Colonic mucosa (tissue), 4 donors: ENCODE data around the gene RYR3. TPM values are rescaled to one million over a fixed set of nuclear protein-coding genes. Genes with fewer than 3 reads are reported as not detected.

Experiments
- DNase-seq: peaks from one replicate; pipeline ENCODE4 v3.0.0-alpha.2; 2020
- H3K27ac ChIP-seq: fragments of 200-600 bp; one replicate; pipeline ENCODE4 v1.8.0; 2021
- H3K27me3 ChIP-seq: fragments of 200-600 bp; one replicate; pipeline ENCODE4 v1.8.0; 2021
- H3K36me3 ChIP-seq: fragments of 200-600 bp; one replicate; pipeline ENCODE4 v1.8.0; 2021
- H3K4me1 ChIP-seq: fragments of 200-600 bp; one replicate; pipeline ENCODE4 v1.8.0; 2021; ENCODE audit warnings: mild to moderate bottlenecking
- H3K4me3 ChIP-seq: fragments of 200-600 bp; one replicate; pipeline ENCODE4 v1.8.0; 2021
- H3K9ac ChIP-seq, 2 donors: one replicate each; pipeline ENCODE4 v1.7.0; 2013; ENCODE audit warnings: control low read depth in 2 of 2, low read depth in 2 of 2, low read length in 2 of 2
- H3K9me3 ChIP-seq: fragments of 200-600 bp; one replicate; pipeline ENCODE4 v1.8.0; 2021
- CTCF ChIP-seq: fragments of 200-600 bp; IDR thresholded peaks from one replicate; pipeline ENCODE4 v1.8.0; 2022; ENCODE audit warnings: antibody characterized with exemption, mild to moderate bottlenecking
- intact Hi-C: fragments of 100-400 bp; cut with DNase I; formaldehyde crosslinking; loops from one replicate; pipeline ENCODE4 v1.14.1; 2022
- total RNA-seq, 2 donors: library from RNA; stranded (reverse); fragmentation: NEBNext Ultra II Directional in 1 of 2; extraction: Animal tissue kit (Norgen Biotek cat#: 25700) in 1 of 2; gene quantifications; one replicate each; pipeline ENCODE4 v1.2.1, GENCODE V29; 2021
- donor health status: healthy.
- donor health status: DM: no; HTN: no; CAD: no.
- donor health status: DM: no; HTN: no; CAD: no.

Gene RYR3
- total RNA-seq, 2 donors from 2014 or later: 0.17 to 1.1 TPM

DNA sequence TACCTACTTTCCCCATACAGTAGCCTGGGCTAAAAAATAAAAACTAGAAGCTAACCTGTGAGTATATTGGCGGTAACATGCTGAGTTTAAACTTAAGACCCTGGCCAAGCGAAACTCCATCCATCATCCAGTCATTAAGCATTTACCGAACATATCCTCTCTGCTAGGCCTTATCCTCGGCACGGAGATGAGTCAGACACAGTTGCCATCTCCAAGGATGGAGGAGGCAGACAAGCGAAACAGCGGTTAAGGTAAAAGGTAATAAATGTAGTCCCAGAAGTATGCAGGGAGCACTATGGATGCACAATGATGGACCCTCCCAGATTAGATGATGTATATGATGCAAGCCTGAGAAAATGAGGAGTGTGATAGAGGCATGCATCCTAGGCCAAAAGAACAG, 143.6 kb downstream of the RYR3 start:
- Histone ChIP-seq H3K4me3 (no peak overlapping the region), H3K27me3 (no peaks in the 10 kb centered on the region), H3K9me3 (no peaks in the 10 kb centered on the region), H3K9ac (no peak overlapping the region), H3K4me1 (no peaks in the 10 kb centered on the region), H3K36me3 (no peaks in the 10 kb centered on the region), H3K27ac (no peak overlapping the region)
- TF ChIP-seq CTCF: no peak
- no peak for DNase-seq
- intact Hi-C loops: no loop called here

DNA sequence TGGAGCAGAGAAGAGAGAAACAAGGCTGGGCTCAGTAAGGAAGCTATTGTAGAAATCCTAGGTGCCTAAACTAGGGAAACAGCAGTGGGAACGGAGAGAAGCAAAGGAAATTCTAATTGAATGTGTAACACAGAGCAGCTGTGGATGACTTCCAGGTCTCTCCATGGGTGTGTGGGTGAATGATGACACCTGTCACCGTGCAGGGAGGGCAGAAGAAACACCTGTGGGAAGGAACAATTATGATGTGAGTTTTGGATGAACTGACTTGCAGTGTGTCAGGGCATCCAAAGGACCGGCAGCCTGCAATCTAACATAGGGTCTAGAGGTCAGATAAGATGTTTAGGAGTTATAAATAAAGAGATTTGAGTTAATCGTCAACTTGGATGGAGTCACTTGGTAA, 144.2 kb downstream of the RYR3 start:
- H3K9me3 ChIP-seq: no peaks in the 10 kb centered on the region
- no peak overlapping the region for H3K4me3 ChIP-seq
- H3K36me3 ChIP-seq: no peaks in the 10 kb centered on the region
- no peak for TF ChIP-seq CTCF
- no peak overlapping the region for H3K9ac ChIP-seq
- H3K4me1 ChIP-seq: no peaks in the 10 kb centered on the region
- intact Hi-C loops: no loop called here
- no peak for DNase-seq
- H3K27ac ChIP-seq: no peak overlapping the region
- no peaks in the 10 kb centered on the region for H3K27me3 ChIP-seq

DNA sequence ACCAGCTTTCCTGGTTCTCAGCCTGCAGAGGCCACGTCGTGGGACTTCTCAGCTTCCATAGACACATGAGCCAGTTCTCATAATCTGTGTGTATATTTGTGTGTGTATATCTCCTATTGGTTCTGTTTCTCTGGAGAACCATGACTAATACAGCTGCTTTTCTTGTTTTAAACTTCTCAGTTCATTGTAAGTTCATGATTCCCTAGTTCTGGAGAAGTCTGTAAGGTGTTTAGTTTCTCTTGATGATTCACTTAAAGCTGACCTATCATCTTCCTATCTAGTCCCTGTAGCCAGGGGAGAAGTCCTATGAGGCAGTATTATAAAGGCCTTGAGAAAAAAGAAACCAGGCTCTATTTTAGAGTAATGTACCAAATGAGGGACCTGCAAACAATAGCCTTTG, 147.7 kb downstream of the RYR3 start:
- TF ChIP-seq CTCF: no peak
- intact Hi-C loops: no loop called here

GRCh38 chr15:33460166-33460805, 149.5 kb downstream of the RYR3 start:
- Histone ChIP-seq H3K27ac (no peak overlapping the region), H3K4me3 (no peak overlapping the region), H3K9me3 (no peaks in the 10 kb centered on the region), H3K27me3 (no peaks in the 10 kb centered on the region), H3K36me3 (no peaks in the 10 kb centered on the region), H3K4me1 (no peaks in the 10 kb centered on the region), H3K9ac (no peak overlapping the region)
- intact Hi-C loops: no loop called here
- no peak for TF ChIP-seq CTCF
- no peak for DNase-seq

More for the DNA sequence above, 147.7 kb downstream of the RYR3 start:
- Histone ChIP-seq H3K4me1 (no peaks in the 10 kb centered on the region), H3K9ac (no peak overlapping the region), H3K27me3 (no peaks in the 10 kb centered on the region), H3K4me3 (no peak overlapping the region), H3K36me3 (no peaks in the 10 kb centered on the region), H3K27ac (no peak overlapping the region), H3K9me3 (no peaks in the 10 kb centered on the region)
- no peak for DNase-seq

- DNase-seq: no peak
- intact Hi-C loops: no loop called here
- Histone ChIP-seq H3K27ac (no peak overlapping the region), H3K9ac (no peak overlapping the region), H3K4me1 (no peaks in the 10 kb centered on the region), H3K27me3 (no peaks in the 10 kb centered on the region), H3K36me3 (no peaks in the 10 kb centered on the region), H3K9me3 (no peaks in the 10 kb centered on the region), H3K4me3 (no peak overlapping the region)
- no peak for TF ChIP-seq CTCF
Measured at GRCh38 chr15:33461671-33462070, 150.9 kb downstream of the RYR3 start.
